PFSK-1 (cell line): ENCODE data around the gene LMLN.

Experiments
- REST ChIP-seq, 2 experiments: IDR thresholded peaks; 2 replicates each; pipeline versions ENCODE4 v1.6.1 to v1.8.0; 2011 to 2012; ENCODE audit warnings: low read depth in 2 of 2, low read length in 2 of 2, control low read depth in 1 of 2, inconsistent platforms in 1 of 2, mild to moderate bottlenecking in 1 of 2, moderate library complexity in 1 of 2; ENCODE audit not compliant: insufficient read depth in 1 of 2
- SIN3A ChIP-seq: IDR thresholded peaks from 2 replicates; pipeline ENCODE4 v1.6.1; 2012; ENCODE audit warnings: mild to moderate bottlenecking, low read length, moderate library complexity, borderline replicate concordance; ENCODE audit not compliant: insufficient read depth

- TF ChIP-seq REST (IDR thresholded peaks at IDR 0.05; ENCODE audit: insufficient read depth in 1 of 2, low read depth in 2 of 2, low read length in 2 of 2) (no peak), SIN3A (no peak)
Observed at GRCh38 chr3:198028718-198029117, 68.7 kb downstream of the LMLN start.
